PC-9 (cell line): ENCODE measurements around the gene SUPT3H. TPM values are rescaled to one million over a fixed set of nuclear protein-coding genes. Genes with fewer than 3 reads are reported as not detected.

Experiments used
- BruUV-seq: library from RNA; stranded (reverse); fragments of 400-500 nt; replicated peaks from 2 replicates; lab custom pipeline; 2021; lab: Mats Ljungman, UMichigan
- CTCF ChIA-PET: fragments of 300-600 bp; sonication (Branson Sonifier 250); formaldehyde crosslinking; loops from one replicate; lab custom pipeline; 2022; ENCODE audit warnings: antibody characterized with exemption; lab: Charles Lee
- POLR2A ChIA-PET: fragments of 300-600 bp; sonication (Branson Sonifier 250); formaldehyde crosslinking; loops from one replicate; lab custom pipeline; 2022; ENCODE audit warnings: antibody characterized with exemption; ENCODE audit not compliant: unreplicated experiment; lab: Charles Lee
- DNase-seq, 2 experiments: peaks; one replicate each; pipeline versions ENCODE4 v3.0.0 to v3.0.0-alpha.2; 2015 to 2022; ENCODE audit warnings: mixed read lengths in 1 of 2
- H2AFZ ChIP-seq: fragments of 200-600 bp; sonication (generic); 2 replicates; pipeline ENCODE4 v1.8.1; 2017; ENCODE audit warnings: antibody characterized with exemption
- H3F3A ChIP-seq: fragments of 200-600 bp; sonication (generic); 2 replicates; pipeline ENCODE4 v1.8.1; 2017; ENCODE audit warnings: antibody characterized with exemption, mild to moderate bottlenecking, low read depth; ENCODE audit not compliant: insufficient read depth
- H3K27ac ChIP-seq: fragments of 200-600 bp; sonication (generic); 2 replicates; pipeline ENCODE4 v1.6.1; 2016; ENCODE audit warnings: mixed run types
- H3K27me3 ChIP-seq: fragments of 200-600 bp; sonication (generic); 2 replicates; pipeline ENCODE4 v1.6.1; 2016; ENCODE audit warnings: low read depth, mixed run types; ENCODE audit not compliant: insufficient read depth
- H3K36me3 ChIP-seq: fragments of 200-600 bp; sonication (generic); 2 replicates; pipeline ENCODE4 v1.6.1; 2016; ENCODE audit warnings: low read depth, mixed run types
- H3K4me1 ChIP-seq: fragments of 200-600 bp; sonication (generic); replicated peaks from 2 replicates; pipeline ENCODE4 v1.6.1; 2016; ENCODE audit warnings: mixed run types; ENCODE audit not compliant: insufficient read depth
- H3K4me2 ChIP-seq: fragments of 200-600 bp; sonication (generic); 2 replicates; pipeline ENCODE4 v1.6.1; 2017; ENCODE audit warnings: mixed run types
- H3K4me3 ChIP-seq: fragments of 200-600 bp; sonication (generic); 2 replicates; pipeline ENCODE4 v1.6.1; 2016; ENCODE audit warnings: mixed run types
- H3K79me2 ChIP-seq: fragments of 200-600 bp; sonication (generic); 2 replicates; pipeline ENCODE4 v1.6.1; 2017; ENCODE audit warnings: low read depth, mixed run types
- H3K9me2 ChIP-seq: fragments of 200-600 bp; sonication (generic); 2 replicates; pipeline ENCODE4 v1.8.1; 2017; ENCODE audit warnings: mild to moderate bottlenecking; ENCODE audit not compliant: insufficient read depth
- H3K9me3 ChIP-seq: fragments of 200-600 bp; sonication (generic); 2 replicates; pipeline ENCODE4 v1.8.1; 2016; ENCODE audit warnings: low read depth; ENCODE audit not compliant: insufficient read depth
- H4K20me1 ChIP-seq: fragments of 200-600 bp; sonication (generic); 2 replicates; pipeline ENCODE4 v1.8.1; 2017; ENCODE audit not compliant: insufficient read depth
- EZH2 ChIP-seq: fragments of 200-600 bp; sonication (generic); IDR thresholded peaks from 2 replicates; pipeline ENCODE4 v1.8.0; 2017; ENCODE audit warnings: antibody characterized with exemption, low read depth
- intact Hi-C: fragments of 100-400 bp; cut with micrococcal nuclease; formaldehyde crosslinking; loops from one replicate; pipeline ENCODE4 v1.10.0; 2022; ENCODE audit not compliant: unreplicated experiment
- total RNA-seq: library from RNA; stranded (reverse); gene quantifications from 2 replicates; pipeline ENCODE4 v1.2.3, GENCODE V29; 2021
- TF ChIP-seq, protein P1 (sequence below): fragments of 200-600 bp; sonication (generic); conservative IDR thresholded peaks from 2 replicates; pipeline ENCODE4 v1.6.1; 2017; ENCODE audit warnings: mixed run types, antibody characterized with exemption, mild to moderate bottlenecking, moderate library complexity

SUPT3H gene
- total RNA-seq, 1 experiment from 2014 or later = 9.2 TPM

- CTCF ChIA-PET = no interaction called here
Observed at GRCh38 chr6:45081634-45082033, 296.1 kb downstream of the SUPT3H start.

DNA sequence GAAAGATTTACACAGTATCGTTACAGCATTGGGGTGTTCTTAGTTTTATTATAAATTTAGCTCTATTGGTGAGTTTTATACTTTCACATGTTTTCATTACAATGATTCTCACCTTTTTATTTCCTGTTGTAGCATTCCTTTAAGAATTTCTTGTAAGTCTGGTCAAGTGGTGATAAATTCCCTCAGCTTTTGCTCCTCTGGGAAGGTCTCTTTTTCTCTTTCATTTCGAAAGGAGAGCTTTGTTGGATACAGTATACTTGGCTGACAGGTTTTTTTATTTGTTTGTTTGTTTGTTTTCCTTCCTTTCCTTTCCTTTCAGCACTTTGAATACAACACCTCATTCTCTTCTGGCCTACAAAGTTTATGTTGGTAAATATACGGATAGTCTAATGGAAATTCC, 299.3 kb downstream of the SUPT3H start:
- Histone ChIP-seq H3K79me2 (no peaks in the 10 kb centered on the region), H3K36me3 (no peaks in the 10 kb centered on the region), H3K4me3 (no peak overlapping the region), H2AFZ (no peak overlapping the region), H3K27me3 (no peaks in the 10 kb centered on the region), H3F3A (no peaks in the 10 kb centered on the region), H3K27ac (no peak overlapping the region), H3K4me2 (no peak overlapping the region), H3K4me1 (no peaks in the 10 kb centered on the region), H4K20me1 (no peaks in the 10 kb centered on the region), H3K9me2 (0 out of 2 replicates have a peak, but pooled peaks cover 4% of the 10 kb centered on the region), H3K9me3 (no peaks in the 10 kb centered on the region)
- DNase-seq = no peak
- intact Hi-C loops = no loop called here
- ChIA-PET POLR2A (no interaction called here), CTCF (no interaction called here)
- TF ChIP-seq EZH2 = no peak
- TF ChIP-seq, protein P1, sequence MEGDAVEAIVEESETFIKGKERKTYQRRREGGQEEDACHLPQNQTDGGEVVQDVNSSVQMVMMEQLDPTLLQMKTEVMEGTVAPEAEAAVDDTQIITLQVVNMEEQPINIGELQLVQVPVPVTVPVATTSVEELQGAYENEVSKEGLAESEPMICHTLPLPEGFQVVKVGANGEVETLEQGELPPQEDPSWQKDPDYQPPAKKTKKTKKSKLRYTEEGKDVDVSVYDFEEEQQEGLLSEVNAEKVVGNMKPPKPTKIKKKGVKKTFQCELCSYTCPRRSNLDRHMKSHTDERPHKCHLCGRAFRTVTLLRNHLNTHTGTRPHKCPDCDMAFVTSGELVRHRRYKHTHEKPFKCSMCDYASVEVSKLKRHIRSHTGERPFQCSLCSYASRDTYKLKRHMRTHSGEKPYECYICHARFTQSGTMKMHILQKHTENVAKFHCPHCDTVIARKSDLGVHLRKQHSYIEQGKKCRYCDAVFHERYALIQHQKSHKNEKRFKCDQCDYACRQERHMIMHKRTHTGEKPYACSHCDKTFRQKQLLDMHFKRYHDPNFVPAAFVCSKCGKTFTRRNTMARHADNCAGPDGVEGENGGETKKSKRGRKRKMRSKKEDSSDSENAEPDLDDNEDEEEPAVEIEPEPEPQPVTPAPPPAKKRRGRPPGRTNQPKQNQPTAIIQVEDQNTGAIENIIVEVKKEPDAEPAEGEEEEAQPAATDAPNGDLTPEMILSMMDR = no peak
- no TSS peak for BruUV-seq

More at GRCh38 chr6:45081634-45082033, 296.1 kb downstream of the SUPT3H start:
- DNase-seq = no peak
- intact Hi-C loops = loop anchor here (10.0 kb wide), 1 partner anchor 333 kb away; no protein-coding TSS in a partner anchor
- POLR2A ChIA-PET = no interaction called here
- Histone ChIP-seq H2AFZ (no peak overlapping the region), H4K20me1 (no peaks in the 10 kb centered on the region), H3K9me2 (no peaks in the 10 kb centered on the region), H3K27me3 (no peaks in the 10 kb centered on the region), H3K27ac (no peak overlapping the region), H3K4me2 (no peak overlapping the region), H3K79me2 (no peaks in the 10 kb centered on the region), H3K4me1 (no peaks in the 10 kb centered on the region), H3K4me3 (no peak overlapping the region), H3K9me3 (no peaks in the 10 kb centered on the region), H3F3A (no peaks in the 10 kb centered on the region), H3K36me3 (no peaks in the 10 kb centered on the region)
- no TSS peak for BruUV-seq
- TF ChIP-seq, protein P1 = no peak
- TF ChIP-seq EZH2 = no peak

- Histone ChIP-seq H4K20me1 (no peaks in the 10 kb centered on the region; the same call in 1 of the 2 replicates), H3K36me3 (no peaks in the 10 kb centered on the region), H3K4me1 (no peaks in the 10 kb centered on the region), H3K79me2 (no peaks in the 10 kb centered on the region), H3K4me3 (no peak overlapping the region), H3K4me2 (no peak overlapping the region), H3K27me3 (no peaks in the 10 kb centered on the region), H3K9me3 (no peaks in the 10 kb centered on the region), H3K9me2 (peaks cover 4% of the 10 kb centered on the region; the same call in 1 of the 2 replicates), H3F3A (no peaks in the 10 kb centered on the region), H3K27ac (no peak overlapping the region), H2AFZ (no peak overlapping the region)
- no peak for DNase-seq
- CTCF ChIA-PET = no interaction called here
- POLR2A ChIA-PET = no interaction called here
- intact Hi-C loops = no loop called here
- no TSS peak for BruUV-seq
- TF ChIP-seq EZH2 = no peak
- TF ChIP-seq, protein P1 = no peak
Observed at GRCh38 chr6:45076217-45076930, 301.4 kb downstream of the SUPT3H start.
